Measurements from ENCODE around the gene TLE5. TPM values are rescaled to one million over a fixed set of nuclear protein-coding genes. Genes with fewer than 3 reads are reported as not detected.

Gene TLE5
- total RNA-seq, 3 donors from 2014 or later (not counting 1 experiment from before 2014, with no cell fraction given) = 943 to 1,012 (median 968) TPM

DNA sequence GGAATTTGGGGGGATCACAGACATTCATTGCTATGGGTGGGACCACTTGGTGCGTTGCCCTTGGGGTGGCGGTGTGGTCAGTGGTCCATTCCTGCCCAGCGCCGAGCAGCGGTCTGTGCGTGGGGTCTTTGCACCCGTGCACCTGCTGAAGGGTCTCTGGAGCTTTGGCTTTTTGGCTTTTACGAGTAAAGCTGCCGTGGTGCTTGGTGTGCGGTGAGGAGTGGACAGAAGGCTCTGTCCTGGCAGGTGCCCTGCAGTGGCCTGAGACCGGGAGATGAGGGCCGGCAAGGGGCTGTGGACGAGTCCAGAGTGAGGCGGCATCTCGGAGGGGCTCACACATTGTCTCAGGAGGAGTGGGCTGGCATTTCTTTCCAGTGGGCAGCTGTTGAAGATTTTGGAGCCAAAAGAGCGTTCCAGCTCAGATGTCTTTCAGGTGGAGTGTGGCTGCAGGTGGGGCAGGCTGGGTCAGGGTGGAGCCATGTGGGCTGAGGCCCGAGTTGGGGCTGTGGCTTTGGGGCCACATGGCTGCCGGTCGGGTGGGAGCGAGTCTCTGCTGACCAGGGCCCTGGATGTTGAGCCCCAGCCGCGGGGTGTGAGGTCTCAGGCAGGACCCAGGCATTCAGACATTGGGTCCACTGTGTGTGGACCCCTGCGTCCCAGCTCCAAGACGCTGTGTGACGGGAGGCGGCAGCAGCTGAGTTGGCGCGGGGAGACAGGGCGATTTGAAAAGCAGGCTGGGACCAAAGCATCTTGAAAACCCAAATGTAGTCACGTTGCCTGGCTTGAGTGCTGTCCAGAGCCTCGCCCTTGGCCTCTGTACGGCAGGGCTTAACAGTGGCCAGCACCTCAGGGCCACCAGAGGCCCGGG, 43.6 kb upstream of the TLE5 start:
- Mint-ChIP-seq H3K4me1 (peaks cover 0 to 9% of the 10 kb centered on the region in 2 donors), H3K4me3 (no peak overlapping the region), H3K36me3 (no peaks in the 10 kb centered on the region), H3K27me3 (ENCODE audit: low read depth in 2 of 2) (peaks cover 7 to 21% of the 10 kb centered on the region in 2 donors), H3K9me3 (no peaks in the 10 kb centered on the region), H3K27ac (no peak overlapping the region)
- peaks cover 15% of the 10 kb centered on the region for H3K4me1 ChIP-seq (ENCODE audit: control insufficient read depth, insufficient read depth, low read length)
- TF ChIP-seq CTCF (IDR thresholded peaks at IDR 0.05) = no peak
- H3K27me3 ChIP-seq (ENCODE audit: control insufficient read depth, insufficient read depth, low read length) = no peaks in the 10 kb centered on the region
- 92% methylated on average over 33 of the region's 33 CpGs for WGBS (ENCODE audit: insufficient coverage)
- DNase-seq = no peak
- H3K4me3 ChIP-seq (ENCODE audit: low read length) = no peak overlapping the region
- no peaks in the 10 kb centered on the region for H3K36me3 ChIP-seq (ENCODE audit: control insufficient read depth, insufficient read depth, low read length)
- intact Hi-C loops (cut with micrococcal nuclease) = no loop called here
- no peaks in the 10 kb centered on the region for H3K9me3 ChIP-seq (ENCODE audit: control insufficient read depth, insufficient read depth, low read length)
- no peak overlapping the region for H3K27ac ChIP-seq (ENCODE audit: low read length)
- no peak for ATAC-seq

- Histone ChIP-seq H3K4me1 (ENCODE audit: control insufficient read depth, insufficient read depth, low read length) (peaks cover 16% of the 10 kb centered on the region), H3K9me3 (ENCODE audit: control insufficient read depth, insufficient read depth, low read length) (no peaks in the 10 kb centered on the region), H3K27me3 (ENCODE audit: control insufficient read depth, insufficient read depth, low read length) (no peaks in the 10 kb centered on the region), H3K4me3 (ENCODE audit: low read length) (no peak overlapping the region), H3K27ac (ENCODE audit: low read length) (no peak overlapping the region), H3K36me3 (ENCODE audit: control insufficient read depth, insufficient read depth, low read length) (no peaks in the 10 kb centered on the region)
- intact Hi-C loops (cut with micrococcal nuclease) = loop anchor here (1.0 kb wide), 2 partner anchors 142 to 153 kb away; no protein-coding TSS in a partner anchor
- no peaks in the 10 kb centered on the region for H3K36me3 Mint-ChIP-seq
- DNase-seq (no peak), ATAC-seq (no peak)
- H3K4me3 Mint-ChIP-seq = no peak overlapping the region
- no peaks in the 10 kb centered on the region for H3K9me3 Mint-ChIP-seq
- peaks cover 0 to 9% of the 10 kb centered on the region in 2 donors for H3K4me1 Mint-ChIP-seq
- peaks cover 7 to 25% of the 10 kb centered on the region in 2 donors for H3K27me3 Mint-ChIP-seq (ENCODE audit: low read depth in 2 of 2)
- 55% methylated on average over 10 of the region's 10 CpGs for WGBS (ENCODE audit: insufficient coverage)
- H3K27ac Mint-ChIP-seq = no peak overlapping the region
- TF ChIP-seq CTCF (IDR thresholded peaks at IDR 0.05) = no peak
These were observed 42.4 kb upstream of the TLE5 start for GRCh38 chr19:3104708-3104983.

- peaks cover 29% of the 10 kb centered on the region for H3K4me1 ChIP-seq (ENCODE audit: control insufficient read depth, insufficient read depth, low read length)
- no peak for TF ChIP-seq CTCF (IDR thresholded peaks at IDR 0.05)
- H3K27ac ChIP-seq (ENCODE audit: low read length) = no peak overlapping the region
- no peak for ATAC-seq
- intact Hi-C loops (cut with micrococcal nuclease) = no loop called here
- no peak overlapping the region for H3K4me3 ChIP-seq (ENCODE audit: low read length)
- H3K4me3 Mint-ChIP-seq = no peak overlapping the region
- H3K36me3 Mint-ChIP-seq = no peaks in the 10 kb centered on the region
- H3K36me3 ChIP-seq (ENCODE audit: control insufficient read depth, insufficient read depth, low read length) = no peaks in the 10 kb centered on the region
- H3K9me3 Mint-ChIP-seq = no peaks in the 10 kb centered on the region
- no peaks in the 10 kb centered on the region for H3K9me3 ChIP-seq (ENCODE audit: control insufficient read depth, insufficient read depth, low read length)
- H3K27ac Mint-ChIP-seq = no peak overlapping the region
- peaks cover 15% of the 10 kb centered on the region for H3K27me3 ChIP-seq (ENCODE audit: control insufficient read depth, insufficient read depth, low read length)
- no peak for DNase-seq
- peaks cover 9 to 29% of the 10 kb centered on the region in 2 donors for H3K27me3 Mint-ChIP-seq (ENCODE audit: low read depth in 2 of 2)
- WGBS (ENCODE audit: insufficient coverage) = 90% methylated on average over 33 of the region's 34 CpGs
- peaks cover 6 to 12% of the 10 kb centered on the region in 2 donors for H3K4me1 Mint-ChIP-seq
These were observed 40.2 kb upstream of the TLE5 start for GRCh38 chr19:3102239-3103140.

All from natural killer cell (primary cell).